HL-60 (cell line): Measurements from ENCODE around the gene PTPRC.

ENCODE experiments used
- DNase-seq, 2 experiments: peaks; one replicate each; pipeline ENCODE4 v3.0.0-alpha.2; 2010 to 2020; ENCODE audit warnings: low read depth in 1 of 2, low spot score in 1 of 2
- H3K27ac ChIP-seq: fragments of 250-450 bp; sonication (Bioruptor Pico); replicated peaks from 2 replicates; pipeline ENCODE4 v1.5.1; 2020; ENCODE audit warnings: mild to moderate bottlenecking, moderate library complexity
- H3K27me3 ChIP-seq: fragments of 250-450 bp; sonication (Bioruptor Pico); 2 replicates; pipeline ENCODE4 v1.5.1; 2021; ENCODE audit warnings: mild to moderate bottlenecking, moderate library complexity; ENCODE audit not compliant: insufficient read depth, poor library complexity, severe bottlenecking
- H3K4me3 ChIP-seq: replicated peaks from 2 replicates; pipeline ENCODE4 v1.5.1; 2011; ENCODE audit warnings: mild to moderate bottlenecking, control low read depth, low read length; ENCODE audit not compliant: insufficient read depth
- CTCF ChIP-seq: IDR thresholded peaks from one replicate; pipeline ENCODE4 v1.5.1; 2011; ENCODE audit warnings: low read length, control low read depth, inconsistent platforms; ENCODE audit not compliant: insufficient read depth
- GABPA ChIP-seq: IDR thresholded peaks from 2 replicates; pipeline ENCODE4 v1.6.1; 2012; ENCODE audit warnings: low read depth
- POLR2AphosphoS5 ChIP-seq: IDR thresholded peaks from 2 replicates; pipeline ENCODE4 v1.6.1; 2012; ENCODE audit warnings: low read depth
- REST ChIP-seq: IDR thresholded peaks from 2 replicates; pipeline ENCODE4 v1.6.1; 2012; ENCODE audit warnings: low read depth; ENCODE audit not compliant: insufficient replicate concordance
- SPI1 ChIP-seq: IDR thresholded peaks from 2 replicates; pipeline ENCODE4 v1.6.1; 2012; ENCODE audit warnings: low read depth, mild to moderate bottlenecking, borderline replicate concordance

Gene PTPRC

GRCh38 chr1:198725090-198725489 lies 86.2 kb downstream of the PTPRC start:
- no peak overlapping the region for H3K4me3 ChIP-seq
- no peak for TF ChIP-seq REST
- DNase-seq, result no peak
- H3K27me3 ChIP-seq, result no peaks in the 10 kb centered on the region
- no peak overlapping the region for H3K27ac ChIP-seq

- TF ChIP-seq CTCF, result no peak
- no peak for TF ChIP-seq GABPA
- TF ChIP-seq POLR2AphosphoS5, result no peak
- TF ChIP-seq REST, result no peak
- TF ChIP-seq SPI1, result no peak
- no peaks in the 10 kb centered on the region for H3K27me3 ChIP-seq
- no peak overlapping the region for H3K27ac ChIP-seq
- H3K4me3 ChIP-seq, result no peak overlapping the region
- DNase-seq, result no peak
Observed at GRCh38 chr1:198726455-198726854, 87.6 kb downstream of the PTPRC start.

GRCh38 chr1:198729195-198729863 lies 90.5 kb downstream of the PTPRC start:
- H3K27me3 ChIP-seq, result no peaks in the 10 kb centered on the region
- H3K4me3 ChIP-seq, result no peak overlapping the region
- no peak for DNase-seq
- TF ChIP-seq REST (no peak), SPI1 (no peak), POLR2AphosphoS5 (no peak)
- no peak overlapping the region for H3K27ac ChIP-seq

GRCh38 chr1:198730952-198731351 lies 92.1 kb downstream of the PTPRC start:
- H3K27ac ChIP-seq, result no peak overlapping the region
- no peaks in the 10 kb centered on the region for H3K27me3 ChIP-seq
- no peak for DNase-seq
- TF ChIP-seq POLR2AphosphoS5, result no peak
- TF ChIP-seq GABPA, result no peak
- no peak for TF ChIP-seq SPI1
- TF ChIP-seq REST, result no peak
- no peak for TF ChIP-seq CTCF
- no peak overlapping the region for H3K4me3 ChIP-seq
